GM19351 (cell line): ENCODE results near the gene FANCI.

Experiments
- ATAC-seq: cut with Tn5 transposase; IDR thresholded peaks from one replicate; pipeline ENCODE4 v1.9.1; 2021; ENCODE audit warnings: mild to moderate bottlenecking, moderate library complexity; ENCODE audit not compliant: unreplicated experiment

FANCI gene

DNA sequence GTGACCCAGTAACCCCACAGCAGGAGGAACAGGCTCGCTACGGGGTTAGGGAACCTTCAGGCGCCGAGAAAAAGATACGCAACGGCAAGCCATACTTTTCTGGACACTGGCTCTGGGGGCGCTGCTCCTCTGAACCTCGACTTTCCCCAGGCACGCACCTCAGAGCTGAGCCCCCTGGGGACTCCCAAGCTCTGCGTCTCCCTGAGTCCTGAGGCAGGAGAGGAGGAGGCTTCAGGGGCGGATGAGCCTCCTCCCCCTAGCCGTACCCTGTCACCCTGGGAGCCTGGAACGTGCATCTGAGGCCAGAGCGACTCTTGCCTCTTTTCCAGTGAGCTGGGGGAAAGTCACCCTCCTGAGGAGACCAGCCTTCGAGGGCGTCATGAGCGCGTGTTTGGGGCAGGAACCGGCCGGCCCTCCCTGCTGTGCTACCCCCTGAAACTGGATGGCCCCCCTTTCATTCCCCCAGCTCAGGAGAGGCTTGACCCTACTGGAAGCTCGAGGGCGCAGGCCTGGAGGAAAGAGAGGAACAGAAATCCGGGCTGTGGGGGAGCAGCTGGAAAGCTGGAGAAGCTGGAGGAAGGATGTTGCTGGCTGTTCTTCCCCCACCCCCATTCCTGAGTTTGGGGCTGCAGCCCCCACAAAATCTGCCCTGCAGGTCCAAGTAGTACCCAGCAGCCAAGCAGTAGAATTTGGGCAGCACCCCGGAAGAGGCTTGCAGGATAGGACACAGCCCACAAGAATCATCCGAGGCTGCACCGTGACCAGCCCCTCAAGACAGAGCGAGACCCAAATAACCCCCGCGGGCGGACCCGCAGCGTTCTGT lies 115.9 kb downstream of the FANCI start:
- ATAC-seq: no peak

GRCh38 chr15:89360294-89360971 lies 116.7 kb downstream of the FANCI start:
- ATAC-seq: no peak

DNA sequence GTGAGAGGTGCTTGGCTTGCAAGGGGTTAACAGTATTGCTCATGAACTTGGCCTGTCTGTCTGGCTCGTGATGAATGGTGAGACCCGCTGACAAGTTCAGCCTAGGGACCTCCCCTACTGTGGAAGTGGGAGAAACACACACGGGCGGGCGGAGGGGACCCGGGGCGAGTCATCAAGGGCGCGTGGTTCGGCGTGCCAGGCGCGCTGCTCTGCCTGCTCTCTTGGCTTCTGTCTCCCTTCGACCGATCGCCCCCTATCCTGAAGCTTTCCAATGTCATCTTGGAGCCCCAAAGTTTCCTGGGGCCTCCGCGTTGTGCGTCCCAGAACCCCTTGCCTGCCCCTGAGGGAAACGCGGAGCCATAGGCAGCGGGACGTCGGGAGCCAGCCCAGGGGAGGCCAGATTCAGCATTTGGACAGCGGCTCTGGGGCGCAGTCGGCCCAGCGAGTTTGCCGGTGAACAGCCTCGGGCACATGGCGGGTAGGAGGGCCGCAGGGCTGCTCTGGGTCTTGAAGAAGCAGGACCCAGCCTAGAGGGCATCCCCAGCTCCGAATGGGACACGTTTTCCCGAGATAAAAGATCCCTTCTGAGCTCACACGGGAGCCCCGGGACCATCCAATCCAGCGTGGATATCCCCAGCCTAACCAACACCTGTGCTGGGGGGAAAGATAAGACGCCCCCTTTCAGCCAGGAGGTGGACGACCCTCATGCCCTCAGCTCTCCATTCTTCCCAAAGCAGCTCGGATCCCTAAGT lies 117.8 kb downstream of the FANCI start:
- ATAC-seq: no peak

DNA sequence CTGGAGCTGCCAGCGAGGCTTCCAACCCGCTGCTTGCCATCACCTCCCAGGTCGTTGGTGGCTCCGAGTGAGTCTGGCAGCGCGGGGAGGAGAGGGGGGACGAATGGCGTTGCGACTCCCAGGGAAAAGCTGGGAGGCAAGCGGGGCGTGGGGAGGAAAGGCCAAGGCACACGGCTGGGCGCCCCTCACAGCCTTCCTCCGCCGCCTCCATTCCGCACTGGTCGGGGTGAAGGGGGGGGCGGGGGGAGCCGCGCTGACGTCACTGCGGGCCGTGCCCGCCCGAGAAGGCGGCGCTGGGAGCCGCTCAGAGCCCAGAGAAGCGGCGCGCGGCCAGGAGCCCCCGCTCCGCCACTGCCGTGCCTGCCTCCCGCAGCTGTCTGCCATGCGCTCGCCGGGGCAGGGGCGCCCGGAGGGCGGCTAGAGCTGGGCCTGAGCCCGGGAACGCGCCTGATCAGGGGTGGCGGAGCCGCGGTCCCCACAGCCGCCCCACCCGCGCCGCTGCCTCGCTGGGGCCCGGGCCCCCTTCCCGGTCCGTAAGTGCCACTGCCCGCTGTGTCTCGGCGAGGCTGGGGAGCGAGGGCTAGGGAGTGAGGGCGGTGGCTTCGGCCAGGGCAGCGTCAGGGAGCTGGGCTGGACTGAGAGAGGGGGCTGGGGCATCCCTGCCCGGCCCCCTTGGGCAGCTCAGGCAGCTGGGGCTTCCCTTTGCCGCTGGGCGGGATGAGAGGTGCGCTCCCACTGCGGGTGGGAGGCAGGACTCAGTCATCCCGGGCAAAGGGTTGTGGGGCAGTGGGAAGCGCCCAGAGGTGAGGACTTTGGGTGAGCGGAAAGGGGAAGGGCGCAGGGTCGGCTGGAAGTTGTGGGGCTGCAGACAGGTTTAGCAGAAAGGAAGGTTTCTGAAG lies 118.7 kb downstream of the FANCI start:
- ATAC-seq: no peak

GRCh38 chr15:89363133-89363532 lies 119.4 kb downstream of the FANCI start:
- no peak for ATAC-seq

DNA sequence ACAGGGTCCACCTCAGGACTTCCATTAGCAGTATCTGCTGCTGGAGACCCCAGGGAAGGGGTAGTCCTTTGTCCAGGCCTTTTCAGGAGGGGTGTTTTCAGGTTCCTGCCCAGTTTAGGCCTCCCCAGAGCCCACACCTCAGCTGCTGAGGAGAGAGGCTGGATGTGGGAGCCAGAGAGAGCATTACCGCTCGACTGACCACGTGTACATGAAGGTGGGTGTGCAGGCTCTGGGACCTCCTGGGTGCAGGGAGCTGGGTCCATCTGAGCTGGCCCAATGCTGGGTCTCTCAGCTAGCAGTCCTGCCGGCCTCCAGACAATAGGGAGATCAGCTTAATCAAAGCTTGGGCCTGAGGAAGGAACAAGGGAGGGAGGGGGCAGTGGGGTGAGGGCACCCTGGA lies 120.0 kb downstream of the FANCI start:
- ATAC-seq: no peak

DNA sequence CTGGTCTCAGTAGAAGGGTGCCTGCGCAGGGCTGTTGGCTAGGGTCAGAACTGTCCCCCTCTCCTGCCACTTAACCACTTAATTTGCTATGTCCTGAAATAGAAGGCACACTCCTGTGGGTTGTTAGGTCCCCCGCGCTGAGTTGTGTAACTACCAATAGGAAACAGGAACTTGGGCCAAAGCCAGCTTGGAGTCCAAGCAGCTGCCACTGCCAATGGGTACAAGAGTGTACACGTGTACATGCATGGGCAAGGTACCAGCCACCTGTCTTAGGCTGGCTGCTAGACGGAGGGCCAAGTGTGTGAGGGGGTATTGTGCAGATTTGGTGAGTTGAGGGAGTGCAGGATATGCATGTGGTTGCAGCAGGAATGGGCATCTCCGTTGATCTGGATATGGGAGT lies 120.6 kb downstream of the FANCI start:
- ATAC-seq: no peak

DNA sequence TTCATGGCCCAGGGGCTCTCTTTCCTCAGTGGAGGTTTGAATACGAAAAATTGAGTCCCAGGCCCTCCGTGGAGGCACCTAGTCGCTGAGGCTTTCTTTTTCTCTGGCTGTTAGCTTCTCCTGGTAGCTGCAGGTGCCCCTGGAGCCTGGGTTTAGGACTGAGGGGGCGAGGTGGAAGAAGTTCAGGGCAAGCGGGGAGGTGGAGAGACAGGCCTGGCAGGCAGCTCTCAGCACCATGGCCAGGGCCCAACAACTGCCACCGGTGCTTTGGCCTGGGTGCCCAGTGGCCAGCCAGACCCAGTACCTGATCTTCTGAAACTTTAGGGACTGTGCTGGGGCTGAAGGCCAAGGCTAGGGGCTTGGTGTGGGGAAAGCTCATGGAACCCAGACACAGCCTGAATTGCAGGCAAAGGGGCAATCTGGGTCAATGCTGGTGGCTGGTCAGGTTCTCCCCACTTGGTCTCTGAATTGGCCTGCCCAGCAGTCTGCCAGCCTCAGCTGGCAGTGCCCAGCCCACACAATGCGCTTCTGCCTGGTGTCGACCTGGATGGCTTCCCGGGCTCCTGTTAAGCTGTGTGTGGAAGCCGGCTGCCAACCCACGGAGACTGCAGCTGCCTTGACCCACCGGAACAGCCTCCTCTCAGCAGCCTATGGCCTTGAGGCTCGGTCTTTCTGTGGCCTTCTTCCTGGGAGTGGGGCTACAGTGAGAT lies 121.1 kb downstream of the FANCI start:
- no peak for ATAC-seq

GRCh38 chr15:89365462-89366065 lies 121.8 kb downstream of the FANCI start:
- no peak for ATAC-seq
